Nephron progenitor cell (in vitro differentiated cells): Measurements from ENCODE around the gene CLECL1.

ENCODE experiments used
- DNase-seq: peaks from one replicate; pipeline ENCODE4 v3.0.0; 2021
- H3K27ac Mint-ChIP-seq: 2 replicates; pipeline ENCODE4 v1.8.0; 2021; ENCODE audit warnings: mild to moderate bottlenecking, moderate library complexity, mixed read lengths
- H3K27me3 Mint-ChIP-seq: 2 replicates; pipeline ENCODE4 v1.8.0; 2021; ENCODE audit warnings: mild to moderate bottlenecking, low read depth, mixed read lengths; ENCODE audit not compliant: poor library complexity
- H3K36me3 Mint-ChIP-seq: 2 replicates; pipeline ENCODE4 v1.8.0; 2021; ENCODE audit warnings: low read depth, mixed read lengths
- H3K4me1 Mint-ChIP-seq: 2 replicates; pipeline ENCODE4 v1.8.0; 2021; ENCODE audit warnings: mixed read lengths
- H3K4me3 Mint-ChIP-seq: 2 replicates; pipeline ENCODE4 v1.8.0; 2021; ENCODE audit warnings: mild to moderate bottlenecking, moderate library complexity, mixed read lengths
- H3K9me3 Mint-ChIP-seq: 2 replicates; pipeline ENCODE4 v1.8.0; 2021; ENCODE audit warnings: mild to moderate bottlenecking, moderate library complexity, mixed read lengths
- CTCF ChIP-seq: fragments of 200-600 bp; sonication (generic); IDR thresholded peaks from 2 replicates; pipeline ENCODE4 v1.5.0; 2021; ENCODE audit warnings: antibody characterized with exemption

The CLECL1 gene

DNA sequence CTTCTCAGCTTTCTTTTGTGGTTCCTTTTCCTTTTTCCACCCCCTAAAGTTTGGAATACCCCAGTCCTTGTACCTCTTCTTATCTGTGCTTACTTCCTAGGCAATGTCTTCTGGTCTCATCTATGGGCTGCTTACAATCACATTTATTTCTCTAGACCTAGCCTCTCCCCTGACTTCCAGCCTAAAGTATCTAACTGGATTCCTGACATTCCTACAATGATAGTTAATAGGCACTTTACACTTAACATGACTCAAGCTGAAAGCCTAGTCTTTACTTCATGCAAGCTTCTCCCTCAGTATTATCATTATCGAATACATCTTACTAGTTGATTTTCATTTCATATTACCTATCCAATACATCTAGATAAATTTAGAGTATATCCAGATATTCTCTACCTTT is 21.2 kb downstream of the CLECL1 start:
- no peaks in the 10 kb centered on the region for H3K36me3 Mint-ChIP-seq
- TF ChIP-seq CTCF: no peak
- no peak overlapping the region for H3K27ac Mint-ChIP-seq
- H3K4me1 Mint-ChIP-seq: peaks cover 11% of the 10 kb centered on the region
- peaks cover 2% of the 10 kb centered on the region for H3K27me3 Mint-ChIP-seq
- no peak for DNase-seq
- no peak overlapping the region for H3K4me3 Mint-ChIP-seq
- H3K9me3 Mint-ChIP-seq: no peaks in the 10 kb centered on the region

- Mint-ChIP-seq H3K9me3 (peaks cover 6% of the 10 kb centered on the region), H3K27me3 (peaks cover 2% of the 10 kb centered on the region)
- DNase-seq: no peak
Observed at GRCh38 chr12:9710584-9711375, 22.1 kb downstream of the CLECL1 start.

DNA sequence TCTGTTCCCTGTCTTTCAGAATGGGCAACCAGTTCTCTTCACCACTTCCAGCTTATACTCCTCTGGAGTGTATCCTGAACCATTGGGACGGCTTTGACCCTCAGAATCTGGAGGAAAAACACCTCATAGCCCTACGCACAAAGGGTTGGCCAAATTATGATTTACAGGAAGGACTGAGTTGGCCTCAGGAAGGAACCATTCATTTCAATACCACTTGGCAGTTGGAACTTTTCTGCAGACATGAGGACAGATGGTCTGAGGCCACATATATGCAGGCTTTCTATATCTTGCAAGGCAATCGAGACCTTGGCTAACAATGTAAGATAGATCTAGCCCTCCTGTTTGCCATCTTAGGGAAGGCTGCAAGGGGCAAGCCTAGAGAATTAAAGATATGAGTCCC is 24.0 kb downstream of the CLECL1 start:
- no peak for DNase-seq
- H3K4me1 Mint-ChIP-seq: peaks cover 5% of the 10 kb centered on the region
- H3K36me3 Mint-ChIP-seq: no peaks in the 10 kb centered on the region
- peaks cover 2% of the 10 kb centered on the region for H3K27me3 Mint-ChIP-seq
- no peak for TF ChIP-seq CTCF
- H3K4me3 Mint-ChIP-seq: no peak overlapping the region
- no peak overlapping the region for H3K27ac Mint-ChIP-seq
- H3K9me3 Mint-ChIP-seq: peaks cover 14% of the 10 kb centered on the region

More at GRCh38 chr12:9710584-9711375, 22.1 kb downstream of the CLECL1 start:
- H3K36me3 Mint-ChIP-seq: no peaks in the 10 kb centered on the region
- H3K4me3 Mint-ChIP-seq: no peak overlapping the region
- TF ChIP-seq CTCF: no peak
- no peak overlapping the region for H3K27ac Mint-ChIP-seq
- H3K4me1 Mint-ChIP-seq: peaks cover 8% of the 10 kb centered on the region

GRCh38 chr12:9707864-9708808 is 24.8 kb downstream of the CLECL1 start:
- Mint-ChIP-seq H3K4me1 (no peaks in the 10 kb centered on the region), H3K27ac (no peak overlapping the region), H3K9me3 (peaks cover 14% of the 10 kb centered on the region), H3K4me3 (no peak overlapping the region), H3K27me3 (peaks cover 5% of the 10 kb centered on the region), H3K36me3 (no peaks in the 10 kb centered on the region)
- peak; percentile 76 for TF ChIP-seq CTCF
- DNase-seq: peak; percentile 49

- no peak for DNase-seq
- Mint-ChIP-seq H3K4me1 (no peaks in the 10 kb centered on the region), H3K27me3 (peaks cover 5% of the 10 kb centered on the region), H3K27ac (no peak overlapping the region), H3K36me3 (no peaks in the 10 kb centered on the region), H3K9me3 (peaks cover 20% of the 10 kb centered on the region), H3K4me3 (no peak overlapping the region)
- no peak for TF ChIP-seq CTCF
Observed at GRCh38 chr12:9707356-9707755, 25.5 kb downstream of the CLECL1 start.
